Right lobe of liver (tissue), 6 donors: Measurements from ENCODE around the gene ANKRD9. TPM values are rescaled to one million over a fixed set of nuclear protein-coding genes. Genes with fewer than 3 reads are reported as not detected.
A peak's percentile ranks its signal among the peaks of the same experiment; 100 is the strongest.

Experiments used
- ATAC-seq, 4 donors: fragments of 200-7000 bp; cut with Tn5 transposase; one replicate each; pipeline ENCODE4 v1.9.1; 2020; ENCODE audit warnings: mild to moderate bottlenecking in 4 of 4, moderate library complexity in 4 of 4
- DNase-seq, 3 donors: peaks; one replicate each; pipeline ENCODE4 v3.0.0-alpha.2; 2020
- H3K27ac ChIP-seq, 3 donors: fragments of 200-600 bp; one replicate each; pipeline ENCODE4 v1.8.0; 2022
- H3K27me3 ChIP-seq, 2 donors: fragments of 200-600 bp; one replicate each; pipeline ENCODE4 v1.8.0; 2022
- H3K36me3 ChIP-seq, 4 donors: fragments of 200-600 bp; sonication (generic) in 1 of 4; one replicate each; pipeline versions ENCODE4 v1.5.1 to v1.8.0; 2017 to 2022; ENCODE audit warnings: control low read depth in 1 of 4
- H3K4me1 ChIP-seq, 4 donors: fragments of 200-600 bp; sonication (generic) in 1 of 4; one replicate each; pipeline versions ENCODE4 v1.5.1 to v1.8.0; 2017 to 2022; ENCODE audit warnings: control low read depth in 1 of 4
- H3K4me3 ChIP-seq, 3 donors: fragments of 200-600 bp; one replicate each; pipeline ENCODE4 v1.8.0; 2022
- H3K9me3 ChIP-seq, 4 donors: fragments of 200-600 bp; sonication (generic) in 1 of 4; one replicate each; pipeline versions ENCODE4 v1.5.1 to v1.8.0; 2017 to 2022; ENCODE audit warnings: control low read depth in 1 of 4
- POLR2A ChIP-seq: fragments of 450-650 bp; IDR thresholded peaks from one replicate; pipeline ENCODE4 v1.6.1; 2017; ENCODE audit warnings: antibody characterized with exemption, mild to moderate bottlenecking
- WGBS: methylation state at CpG from one replicate; pipeline ENCODE4 v1.1.6; 2018; ENCODE audit warnings: low coverage, low lambda C conversion rate; ENCODE audit not compliant: insufficient coverage; ENCODE audit errors: missing lambda C conversion rate; 5-methylcytosine and 5-hydroxymethylcytosine counted together
- intact Hi-C, 2 donors: fragments of 100-400 bp; cut with DNase I; formaldehyde crosslinking; loops; one replicate each; pipeline versions ENCODE4 v1.11.2 to v1.14.1; 2022
- total RNA-seq, 6 experiments: library from RNA; depleted of rRNA in 2 of 6; stranded (reverse); fragments of >200 nt in 2 of 6; fragmentation: NEBNext Ultra II Directional in 3 of 6; extraction: Animal tissue kit (Norgen Biotek cat#: 25700) in 3 of 6; gene quantifications; one replicate each; pipeline versions ENCODE4 v1.1.0 to v1.2.4, GENCODE V29; 2016 to 2023
- TF ChIP-seq, protein P1 (sequence below), 4 donors: fragments of 200-600 bp in 3 of 4; fragments of 450-650 bp in 1 of 4; IDR thresholded peaks; one replicate each; pipeline versions ENCODE4 v1.5.1 to v1.8.0; 2016 to 2022; ENCODE audit warnings: antibody characterized with exemption in 4 of 4, mild to moderate bottlenecking in 2 of 4
- donor health status: DM: no; HTN: yes; CAD: no.
- donor health status: DM: no; HTN: no; CAD: no.
- donor health status: DM: no; HTN: no; CAD: no.
- donor health status: DM: no; HTN: yes; CAD: no.
- donor health status: DM: no; HTN: yes; CAD: no.

Gene ANKRD9
- total RNA-seq, 6 experiments from 2014 or later, result 7.5 to 33.8 (median 8.9) TPM

DNA sequence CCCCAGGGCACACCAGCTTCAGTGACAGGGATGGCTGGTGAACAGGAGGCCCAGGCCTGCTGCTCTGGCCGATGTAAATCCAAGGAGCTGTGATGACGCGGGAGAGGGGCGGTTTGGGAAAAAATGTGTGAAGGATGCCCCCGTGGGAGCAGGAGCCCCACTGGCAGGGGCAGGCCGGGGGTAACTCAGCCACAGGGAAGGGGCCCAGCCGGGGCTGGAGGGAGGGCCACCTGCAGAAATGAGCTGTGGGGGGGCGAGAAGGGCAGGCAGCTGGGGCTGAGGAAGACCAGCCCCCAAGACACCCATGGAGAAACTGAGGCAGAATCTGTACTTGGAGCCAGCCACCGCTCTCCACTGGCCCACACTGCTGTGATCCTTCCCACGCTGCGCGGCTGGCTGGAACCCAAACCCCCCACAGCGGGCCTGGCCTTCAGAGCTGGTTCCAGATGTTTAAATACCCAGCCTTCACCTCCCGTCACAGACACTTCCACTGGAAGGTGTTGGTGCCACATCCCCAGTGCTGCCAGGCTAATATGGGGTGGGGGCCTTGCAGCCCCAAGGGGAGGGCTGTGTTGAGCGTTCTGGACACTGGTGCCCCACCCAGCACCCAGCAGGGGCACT lies 28.5 kb upstream of the ANKRD9 start:
- 20% methylated on average over 1 of the region's 15 CpGs for WGBS
- DNase-seq (no peak), ATAC-seq (no peak)
- no peak for TF ChIP-seq POLR2A
- TF ChIP-seq, protein P1, sequence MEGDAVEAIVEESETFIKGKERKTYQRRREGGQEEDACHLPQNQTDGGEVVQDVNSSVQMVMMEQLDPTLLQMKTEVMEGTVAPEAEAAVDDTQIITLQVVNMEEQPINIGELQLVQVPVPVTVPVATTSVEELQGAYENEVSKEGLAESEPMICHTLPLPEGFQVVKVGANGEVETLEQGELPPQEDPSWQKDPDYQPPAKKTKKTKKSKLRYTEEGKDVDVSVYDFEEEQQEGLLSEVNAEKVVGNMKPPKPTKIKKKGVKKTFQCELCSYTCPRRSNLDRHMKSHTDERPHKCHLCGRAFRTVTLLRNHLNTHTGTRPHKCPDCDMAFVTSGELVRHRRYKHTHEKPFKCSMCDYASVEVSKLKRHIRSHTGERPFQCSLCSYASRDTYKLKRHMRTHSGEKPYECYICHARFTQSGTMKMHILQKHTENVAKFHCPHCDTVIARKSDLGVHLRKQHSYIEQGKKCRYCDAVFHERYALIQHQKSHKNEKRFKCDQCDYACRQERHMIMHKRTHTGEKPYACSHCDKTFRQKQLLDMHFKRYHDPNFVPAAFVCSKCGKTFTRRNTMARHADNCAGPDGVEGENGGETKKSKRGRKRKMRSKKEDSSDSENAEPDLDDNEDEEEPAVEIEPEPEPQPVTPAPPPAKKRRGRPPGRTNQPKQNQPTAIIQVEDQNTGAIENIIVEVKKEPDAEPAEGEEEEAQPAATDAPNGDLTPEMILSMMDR (IDR thresholded peaks at IDR 0.05), result no peak
- no peaks in the 10 kb centered on the region for H3K9me3 ChIP-seq
- H3K4me1 ChIP-seq, result no peaks in the 10 kb centered on the region
- H3K27me3 ChIP-seq, result no peaks in the 10 kb centered on the region
- intact Hi-C loops, result no loop called here
- no peaks in the 10 kb centered on the region for H3K36me3 ChIP-seq
- no peak overlapping the region for H3K27ac ChIP-seq
- no peak overlapping the region for H3K4me3 ChIP-seq

DNA sequence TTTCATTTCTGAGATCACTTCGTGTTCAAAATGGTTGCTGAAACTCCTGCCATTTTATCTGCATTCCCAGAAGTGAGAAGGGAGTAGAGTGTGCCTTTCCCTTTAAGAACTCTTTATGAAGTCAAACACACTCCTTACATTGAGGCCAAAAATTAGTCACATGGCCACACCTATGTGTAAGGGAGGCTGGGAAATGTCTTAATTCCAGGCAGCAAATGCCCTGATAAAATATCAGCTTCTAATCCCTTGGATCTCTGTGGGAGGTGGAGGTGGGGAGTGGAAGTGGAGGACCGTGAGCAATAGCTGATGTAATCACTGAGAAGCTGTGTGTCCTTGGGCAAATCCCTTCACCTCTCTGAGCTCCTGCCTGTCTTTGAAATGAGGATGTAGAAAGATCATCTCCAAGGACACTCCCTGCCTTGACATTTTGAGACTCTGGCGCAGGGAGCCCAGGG lies 22.7 kb upstream of the ANKRD9 start:
- Histone ChIP-seq H3K27me3 (no peaks in the 10 kb centered on the region), H3K4me3 (no peak overlapping the region), H3K9me3 (no peaks in the 10 kb centered on the region), H3K27ac (no peak overlapping the region), H3K36me3 (no peaks in the 10 kb centered on the region), H3K4me1 (peaks cover 0 to 5% (median 0%) of the 10 kb centered on the region in 4 donors)
- ATAC-seq (no peak), DNase-seq (no peak)
- WGBS, result 96% methylated on average over 2 of the region's 3 CpGs
- no peak for TF ChIP-seq POLR2A
- TF ChIP-seq, protein P1 (IDR thresholded peaks at IDR 0.05), result no peak
- intact Hi-C loops, result no loop called here

DNA sequence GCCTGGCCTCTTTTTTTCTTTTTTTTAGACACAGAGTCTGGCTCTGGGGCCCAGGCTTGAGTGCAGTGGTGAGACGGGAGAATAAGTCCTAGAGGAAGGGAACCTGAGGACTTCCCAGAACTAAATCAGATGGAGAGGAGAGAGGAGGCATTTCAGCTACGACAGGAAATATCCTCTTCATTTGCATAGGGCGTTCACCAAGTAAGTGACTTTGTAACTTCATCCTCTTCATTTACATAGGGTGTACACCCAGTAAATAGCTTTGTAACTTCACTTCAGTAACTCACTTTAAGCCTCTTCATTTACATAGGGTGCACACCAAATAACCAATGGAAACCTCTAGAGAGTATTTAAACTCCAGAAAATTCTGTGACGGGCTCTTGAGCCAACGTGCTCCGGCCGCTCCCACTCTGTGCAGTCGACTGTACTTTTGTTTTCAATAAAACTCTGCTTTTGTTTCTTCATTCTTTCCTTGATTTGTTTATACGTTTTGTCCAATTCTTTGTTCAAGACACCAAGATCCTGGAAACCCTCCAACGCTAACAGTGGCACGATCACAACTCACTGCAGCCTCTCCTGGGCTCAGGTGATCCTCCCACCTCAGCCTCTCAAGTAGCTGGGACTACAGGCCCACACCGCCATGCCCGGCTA lies 21.4 kb upstream of the ANKRD9 start:
- no peak overlapping the region for H3K27ac ChIP-seq
- ATAC-seq (peak in 1 of 4 donors; percentile 20), DNase-seq (no peak)
- TF ChIP-seq, protein P1 (IDR thresholded peaks at IDR 0.05), result no peak
- no peak for TF ChIP-seq POLR2A
- H3K4me3 ChIP-seq, result no peak overlapping the region
- H3K36me3 ChIP-seq, result no peaks in the 10 kb centered on the region
- H3K9me3 ChIP-seq, result no peaks in the 10 kb centered on the region
- H3K27me3 ChIP-seq, result no peaks in the 10 kb centered on the region
- H3K4me1 ChIP-seq, result peaks cover 0 to 5% (median 0%) of the 10 kb centered on the region in 4 donors
- intact Hi-C loops, result no loop called here
- WGBS, result 67% methylated on average over 13 of the region's 13 CpGs

DNA sequence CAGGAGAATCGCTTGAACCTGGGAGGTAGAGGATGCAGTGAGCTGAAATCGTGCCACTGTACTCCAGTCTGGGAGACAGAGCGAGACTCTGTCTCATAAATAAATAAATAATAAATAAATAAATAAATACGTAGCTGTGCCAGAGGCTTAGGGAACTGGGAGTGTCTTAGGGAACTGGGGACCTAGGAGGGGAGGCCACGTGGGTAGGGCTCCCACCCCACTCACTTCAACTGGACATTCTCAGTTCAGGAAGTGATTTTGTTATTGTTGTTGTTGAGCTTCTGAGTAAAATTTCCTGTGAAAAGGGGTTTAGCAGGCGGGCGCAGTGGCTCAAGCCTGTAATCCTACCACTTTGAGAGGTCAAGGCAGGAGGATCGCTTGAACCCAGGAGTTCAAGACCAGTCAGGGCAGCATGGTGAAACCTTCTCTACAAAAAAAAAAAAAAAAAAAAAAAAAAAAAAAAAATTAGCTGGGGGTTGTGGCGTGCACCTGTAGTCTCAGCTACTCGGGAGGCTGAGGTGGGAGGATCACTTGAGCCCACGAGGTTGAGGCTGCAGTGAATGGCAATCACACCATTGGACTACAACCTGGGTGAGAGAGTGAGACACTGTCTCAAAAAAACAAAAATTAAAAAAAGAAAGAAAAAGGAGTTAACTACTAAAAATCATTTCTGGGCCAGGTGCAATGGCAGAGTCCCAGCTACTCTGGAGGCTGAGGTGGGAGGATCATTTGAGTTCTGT lies 19.0 kb upstream of the ANKRD9 start:
- no peak overlapping the region for H3K27ac ChIP-seq
- H3K27me3 ChIP-seq, result no peaks in the 10 kb centered on the region
- WGBS, result 71% methylated on average over 11 of the region's 11 CpGs
- intact Hi-C loops, result no loop called here
- no peak overlapping the region for H3K4me3 ChIP-seq
- no peak for DNase-seq
- H3K36me3 ChIP-seq, result no peaks in the 10 kb centered on the region
- ATAC-seq, result no peak
- H3K4me1 ChIP-seq, result peaks cover 0 to 11% (median 3%) of the 10 kb centered on the region in 4 donors
- TF ChIP-seq, protein P1 (IDR thresholded peaks at IDR 0.05), result no peak
- TF ChIP-seq POLR2A, result no peak
- no peaks in the 10 kb centered on the region for H3K9me3 ChIP-seq
